ENCODE results near the gene FAS.

FAS gene

GRCh38 chr10:88990384-88991160 lies at the start of gene FAS:
TSS of gene FAS (plus strand) at chr10:88990798. CDS start at chr10:88990877, 79 bp downstream.
- peak; percentile 85 for DNase-seq (ENCODE audit: low spot score)

GRCh38 chr10:88941026-88941425 lies 49.6 kb upstream of the FAS start:
- no peak for DNase-seq (ENCODE audit: low spot score)

- DNase-seq (ENCODE audit: low spot score) = no peak
These were observed 46.8 kb upstream of the FAS start for GRCh38 chr10:88943778-88944177.

GRCh38 chr10:88944813-88945212 lies 45.8 kb upstream of the FAS start:
- DNase-seq (ENCODE audit: low spot score) = no peak

DNA sequence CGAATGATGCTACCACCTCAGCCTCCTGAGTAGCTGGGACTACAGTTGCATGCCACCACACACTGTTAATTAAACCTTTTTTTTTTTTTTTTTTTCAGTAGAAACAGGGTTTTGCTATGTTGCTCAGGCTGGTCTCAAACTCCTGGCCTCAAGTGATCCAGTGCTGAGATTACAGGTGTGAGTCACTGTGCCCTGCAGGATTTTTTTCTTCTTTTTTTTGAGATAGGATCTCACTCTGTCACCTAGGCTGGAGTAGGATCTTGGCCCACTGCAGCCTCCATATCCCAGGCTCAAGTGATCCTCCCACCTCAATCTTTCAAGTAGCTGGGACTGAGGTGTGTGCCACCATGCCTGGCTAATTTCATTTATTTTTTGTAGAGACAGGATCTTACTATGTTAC lies 44.4 kb upstream of the FAS start:
- DNase-seq (ENCODE audit: low spot score) = no peak

DNA sequence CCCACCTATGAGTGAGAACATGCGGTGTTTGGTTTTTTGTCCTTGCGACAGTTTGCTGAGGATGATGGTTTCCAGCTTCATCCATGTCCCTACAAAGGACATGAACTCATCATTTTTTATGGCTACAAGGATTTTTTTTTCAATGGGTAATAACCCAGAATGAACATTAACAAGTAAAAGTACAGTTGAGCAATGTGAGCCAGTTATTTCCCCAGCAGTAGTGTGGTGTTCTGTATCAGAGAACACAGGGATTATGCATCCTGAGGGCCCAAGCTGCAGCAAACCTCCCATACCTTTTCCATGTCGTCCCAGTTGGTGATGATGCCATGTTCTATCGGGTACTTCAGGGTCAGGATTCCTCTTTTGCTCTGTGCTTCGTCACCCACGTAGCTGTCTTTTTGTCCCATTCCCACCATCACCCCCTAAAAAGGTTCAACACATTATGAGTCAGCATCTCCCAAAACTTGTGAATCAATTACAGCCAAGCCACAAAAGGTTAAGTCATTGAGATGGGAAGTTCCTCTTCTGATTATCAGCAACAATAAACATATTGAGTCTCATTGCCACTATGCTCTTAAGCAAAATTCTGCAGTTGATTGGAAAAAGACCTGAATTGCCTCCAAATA lies 43.5 kb upstream of the FAS start:
- no peak for DNase-seq (ENCODE audit: low spot score)

GRCh38 chr10:88949051-88949450 lies 41.5 kb upstream of the FAS start:
- no peak for DNase-seq (ENCODE audit: low spot score)

DNA sequence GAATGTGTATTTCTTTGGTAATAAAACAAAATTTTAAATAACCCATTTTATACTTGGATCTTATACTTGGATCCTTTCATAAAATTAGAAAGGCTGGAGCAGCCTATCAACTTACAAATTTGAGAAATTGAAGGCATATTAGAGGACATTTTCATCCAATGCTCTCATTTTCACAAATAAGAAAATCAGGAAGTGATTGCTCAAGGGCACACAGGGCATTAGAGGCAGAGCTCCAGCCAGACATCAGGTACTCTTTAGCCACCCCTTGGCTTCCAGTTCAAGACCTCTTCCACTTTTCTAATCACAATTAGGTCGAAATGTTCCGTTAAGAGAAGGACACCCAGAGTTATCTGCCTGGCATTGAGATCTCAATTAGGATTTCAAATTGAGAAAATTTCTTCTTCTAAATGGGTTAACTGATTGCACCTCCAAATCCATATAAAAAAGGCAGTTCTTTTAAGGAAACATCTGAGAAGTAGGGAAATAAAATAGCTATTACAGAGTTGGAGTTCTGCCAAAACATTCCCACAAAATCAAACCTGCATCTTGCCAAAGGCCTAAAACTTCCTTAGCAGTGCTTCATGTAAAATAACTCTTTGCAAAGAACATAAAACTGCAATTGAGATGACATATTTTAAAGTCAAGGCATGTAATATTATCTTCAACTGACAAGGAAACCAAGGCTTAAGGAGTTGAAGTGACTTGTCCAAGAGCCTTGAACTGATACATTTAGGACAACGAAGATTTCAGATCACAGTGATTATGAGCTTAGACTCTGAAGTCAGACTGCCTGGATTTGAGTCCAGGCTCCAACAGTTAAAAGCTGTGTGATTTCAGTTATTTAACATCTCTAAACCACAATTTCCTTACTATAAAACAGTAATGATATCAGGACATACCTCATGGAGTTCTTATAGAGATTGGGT lies 40.4 kb upstream of the FAS start:
- DNase-seq (ENCODE audit: low spot score) = no peak

- no peak for DNase-seq (ENCODE audit: low spot score)
These were observed 37.9 kb upstream of the FAS start, which contains the start of gene ACTA2 for GRCh38 chr10:88952647-88953111. TSS of gene ACTA2 (minus strand) at chr10:88952773. CDS start at chr10:88948930, 3,843 bp downstream.

DNA sequence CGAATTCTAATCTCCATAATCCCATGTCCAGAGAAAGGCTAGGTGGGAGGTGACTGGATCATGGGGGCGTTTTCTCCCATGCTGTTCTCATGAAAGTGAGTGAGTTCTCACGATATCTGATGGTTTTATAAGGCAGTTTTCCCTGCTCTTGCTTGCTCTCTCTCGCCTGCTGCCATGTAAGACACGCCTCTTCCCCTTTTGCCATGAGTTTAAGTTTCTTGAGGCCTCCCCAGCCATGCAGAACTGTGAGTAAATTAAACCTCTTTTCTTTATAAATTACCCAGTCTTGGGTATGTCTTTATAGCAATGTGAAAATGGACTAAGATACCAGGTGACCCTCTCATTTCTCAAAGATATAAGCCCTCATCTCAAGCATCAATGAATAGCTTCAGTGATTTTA lies 36.9 kb upstream of the FAS start:
- no peak for DNase-seq (ENCODE audit: low spot score)

DNA sequence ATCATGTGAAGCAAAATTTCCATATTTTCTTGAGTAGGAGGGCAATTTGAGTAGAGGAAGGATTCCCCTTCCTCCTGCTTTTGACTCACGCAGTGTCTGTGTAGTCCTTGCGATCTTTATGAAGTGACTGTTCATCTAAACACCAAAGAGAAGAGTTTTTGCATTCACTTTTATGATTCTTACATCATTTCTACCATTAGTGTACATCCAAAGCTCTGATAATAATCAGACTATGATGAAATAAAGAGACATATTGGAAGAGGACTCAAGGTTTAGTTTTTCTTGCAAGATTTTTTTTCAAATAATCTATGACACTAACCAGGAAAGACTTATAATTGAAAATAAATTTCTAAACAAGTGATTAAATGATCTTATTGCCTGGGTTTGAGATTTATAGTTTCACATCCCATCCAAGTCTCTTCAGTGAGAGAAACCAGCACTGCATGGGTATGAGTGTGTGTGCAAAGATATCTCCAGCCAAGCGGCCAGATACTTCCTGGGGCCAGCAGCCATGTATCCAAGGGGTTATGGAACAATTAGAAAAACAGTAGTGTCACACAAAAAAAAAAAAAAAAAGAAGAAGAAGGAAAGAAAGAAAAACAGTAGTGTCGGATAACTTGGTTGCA lies 36.0 kb upstream of the FAS start:
- no peak for DNase-seq (ENCODE audit: low spot score)

DNA sequence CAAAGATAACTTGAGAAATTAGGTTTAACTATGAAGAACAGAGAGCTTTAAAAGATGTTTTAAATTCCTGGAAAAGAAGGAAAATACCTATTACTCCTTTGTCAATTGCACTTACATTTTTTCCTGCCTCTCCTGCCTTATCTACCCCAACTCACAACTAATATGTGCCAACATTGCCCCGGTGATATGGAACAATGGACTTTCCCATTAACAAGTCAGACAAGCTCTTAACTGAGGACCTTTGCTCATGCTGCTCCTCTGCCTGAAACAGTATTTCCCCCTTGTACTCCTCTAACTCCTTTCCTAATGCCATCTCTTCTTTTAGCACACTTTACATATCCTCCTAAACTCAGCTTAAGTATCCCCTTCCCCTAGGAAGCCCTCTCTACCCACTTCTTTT lies 33.2 kb upstream of the FAS start:
- DNase-seq (ENCODE audit: low spot score) = no peak

DNA sequence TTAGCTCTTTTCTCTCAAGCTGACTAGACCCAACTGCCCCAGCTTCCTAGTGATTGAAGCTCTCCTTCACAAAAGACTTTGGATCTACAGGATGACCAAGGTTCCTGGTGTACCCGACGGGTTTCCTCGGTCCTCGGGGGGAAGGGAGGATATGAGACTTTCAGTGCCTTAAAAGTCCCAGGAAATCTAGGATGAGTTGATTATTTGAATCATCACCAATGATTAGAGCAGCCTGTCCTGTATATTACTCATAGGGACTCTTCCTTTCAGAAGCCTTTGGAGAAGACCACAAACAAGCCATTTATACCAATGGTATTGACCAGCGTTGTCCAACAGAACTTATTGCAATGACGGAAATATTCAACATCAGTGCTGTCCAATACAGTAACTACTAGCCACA lies 31.9 kb upstream of the FAS start:
- DNase-seq (ENCODE audit: low spot score) = no peak

DNA sequence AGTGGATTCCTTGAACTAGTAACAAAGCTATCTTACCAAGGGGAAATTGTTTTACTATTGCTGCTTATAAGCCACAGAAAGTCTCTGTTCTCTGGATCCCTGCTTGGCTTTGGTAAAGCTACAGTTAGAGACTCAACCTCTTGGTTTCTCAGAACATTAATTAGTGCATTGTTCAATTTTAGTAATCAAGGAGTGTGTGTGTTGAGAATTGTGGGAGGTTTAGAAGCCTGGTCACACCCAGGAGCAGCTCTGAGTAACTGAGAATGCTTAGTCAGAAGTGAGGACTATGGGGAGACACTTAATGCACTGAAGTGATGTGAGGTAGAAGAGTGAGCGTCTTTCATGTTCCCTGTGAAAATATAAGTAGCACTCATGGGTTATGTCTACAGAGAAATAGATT lies 29.8 kb upstream of the FAS start:
- DNase-seq (ENCODE audit: low spot score) = no peak

DNA sequence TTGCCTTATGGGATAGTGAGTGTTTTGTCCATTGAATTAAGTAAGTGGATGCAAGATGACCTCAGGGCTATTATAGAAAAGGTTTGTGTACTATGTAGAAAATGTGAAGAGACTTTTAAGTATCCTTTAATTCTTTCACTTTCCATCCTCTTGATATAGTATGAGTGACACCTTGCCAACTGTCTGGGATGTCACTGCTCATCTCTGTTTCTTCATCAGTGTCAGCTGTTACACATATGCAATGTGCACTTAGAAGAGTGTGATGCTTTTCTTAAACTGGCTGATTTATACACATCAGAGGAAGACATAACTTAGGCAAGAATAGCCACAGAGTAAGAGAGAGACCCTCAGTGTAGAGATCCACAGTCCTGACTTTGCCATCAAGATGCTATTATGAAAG lies 29.3 kb upstream of the FAS start:
- DNase-seq (ENCODE audit: low spot score) = no peak

- peak; percentile 40 for DNase-seq (ENCODE audit: low spot score)
These were observed 28.3 kb upstream of the FAS start for GRCh38 chr10:88962336-88962735.

GRCh38 chr10:88963318-88963717 lies 27.3 kb upstream of the FAS start:
- DNase-seq (ENCODE audit: low spot score) = no peak

DNA sequence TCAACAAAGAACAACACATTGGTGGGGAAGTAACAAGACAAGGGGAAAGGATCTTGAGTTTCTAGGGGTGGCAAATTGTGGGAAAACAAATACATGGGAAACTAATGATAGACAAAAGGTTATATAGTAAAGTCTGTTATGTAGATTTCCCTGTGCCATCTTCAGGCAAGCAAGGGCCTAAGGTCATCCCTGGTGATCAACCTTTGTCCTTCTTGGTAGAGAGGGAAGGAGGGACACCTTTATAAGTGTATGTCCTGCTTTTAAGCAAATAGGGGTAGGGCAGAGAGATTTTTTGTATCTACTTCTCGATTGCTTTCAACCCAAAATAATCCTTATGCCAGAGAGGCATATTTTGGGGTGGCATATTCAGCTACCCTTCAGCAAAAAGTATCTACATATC lies 26.2 kb upstream of the FAS start:
- no peak for DNase-seq (ENCODE audit: low spot score)

DNA sequence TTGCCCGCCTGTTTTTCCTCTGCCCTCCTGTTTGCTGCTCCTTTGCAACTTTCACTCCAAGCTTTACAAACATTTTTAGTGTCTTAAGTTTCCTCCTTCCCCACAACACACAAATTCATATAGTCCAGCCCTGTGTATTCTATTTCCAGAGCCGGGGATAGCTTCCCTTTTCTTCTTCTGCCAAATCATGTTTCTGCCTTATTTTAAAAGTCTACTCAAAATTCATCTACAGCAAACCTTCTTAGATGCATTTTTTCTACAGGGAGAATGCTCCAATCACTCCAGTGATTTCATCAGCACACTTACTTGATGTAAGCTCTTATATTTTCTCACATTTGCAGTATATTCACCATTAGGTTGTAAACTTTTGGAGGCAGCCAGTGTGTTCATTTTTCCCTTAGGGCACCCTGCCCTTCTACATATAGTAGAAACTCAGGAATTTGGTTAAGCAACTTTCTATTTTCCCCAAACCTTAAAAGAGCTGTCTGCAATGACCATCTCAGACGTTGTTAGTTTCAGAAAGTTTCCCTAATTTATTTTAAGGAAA lies 25.7 kb upstream of the FAS start:
- DNase-seq (ENCODE audit: low spot score) = no peak

DNA sequence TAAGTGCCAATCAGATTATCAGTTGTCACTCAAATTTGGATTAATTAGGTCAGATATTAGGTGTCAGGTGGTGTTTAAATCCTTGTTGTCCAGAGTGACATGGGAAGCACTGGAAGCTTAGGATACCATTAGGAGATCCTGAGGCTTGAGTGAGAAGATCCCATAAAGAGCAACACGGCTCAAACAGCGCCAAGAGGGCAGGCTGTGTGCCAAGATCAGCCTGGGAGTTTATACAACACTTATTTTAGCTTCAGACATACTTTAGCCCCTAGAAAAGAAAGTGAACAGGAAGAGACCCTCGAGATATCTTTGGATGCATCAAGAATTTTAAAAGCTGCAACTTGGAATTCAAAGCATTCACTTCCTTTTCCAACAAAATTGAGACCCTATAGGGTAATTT lies 23.8 kb upstream of the FAS start:
- no peak for DNase-seq (ENCODE audit: low spot score)

GRCh38 chr10:88968391-88968790 lies 22.2 kb upstream of the FAS start:
- DNase-seq (ENCODE audit: low spot score) = no peak
